Endothelial cell (in vitro differentiated cells): ENCODE data around the gene CA5A. TPM values are rescaled to one million over a fixed set of nuclear protein-coding genes. Genes with fewer than 3 reads are reported as not detected.
"Not testable (repeated sequence)": the region's sequence is repeated elsewhere in the genome, so short reads cannot be mapped to it uniquely, and the experiment has no call there.

Experiments
- DNase-seq: peaks from one replicate; pipeline ENCODE4 v3.0.0; 2021; ENCODE audit warnings: low spot score
- H3K27ac Mint-ChIP-seq: one replicate; pipeline ENCODE4 v1.8.0; 2021; ENCODE audit warnings: mixed read lengths, inconsistent platforms; ENCODE audit not compliant: unreplicated experiment
- H3K27me3 Mint-ChIP-seq: one replicate; pipeline ENCODE4 v1.8.0; 2021; ENCODE audit warnings: mild to moderate bottlenecking, moderate library complexity, mixed read lengths, inconsistent platforms; ENCODE audit not compliant: unreplicated experiment
- H3K36me3 Mint-ChIP-seq: one replicate; pipeline ENCODE4 v1.8.0; 2021; ENCODE audit warnings: mild to moderate bottlenecking, low read depth, mixed read lengths, inconsistent platforms; ENCODE audit not compliant: unreplicated experiment
- H3K4me1 Mint-ChIP-seq: one replicate; pipeline ENCODE4 v1.8.0; 2021; ENCODE audit warnings: mild to moderate bottlenecking, mixed read lengths, inconsistent platforms; ENCODE audit not compliant: unreplicated experiment
- H3K4me3 Mint-ChIP-seq: one replicate; pipeline ENCODE4 v1.8.0; 2021; ENCODE audit warnings: mild to moderate bottlenecking, mixed read lengths, inconsistent platforms; ENCODE audit not compliant: unreplicated experiment
- H3K9me3 Mint-ChIP-seq: one replicate; pipeline ENCODE4 v1.8.0; 2021; ENCODE audit warnings: mixed read lengths, inconsistent platforms; ENCODE audit not compliant: unreplicated experiment
- CTCF ChIP-seq: fragments of 200-600 bp; sonication (generic); IDR thresholded peaks from one replicate; pipeline ENCODE4 v1.5.0; 2021; ENCODE audit warnings: antibody characterized with exemption; ENCODE audit not compliant: unreplicated experiment
- total RNA-seq: library from RNA; stranded (reverse); fragmentation: NEBNext Ultra II Directional; extraction: Animal tissue kit (Norgen Biotek cat#: 25700); gene quantifications from one replicate; pipeline ENCODE4 v1.2.1, GENCODE V29; 2021; ENCODE audit not compliant: unreplicated experiment

Gene CA5A
- total RNA-seq, 1 donor from 2014 or later, result not detected

GRCh38 chr16:87881324-87882200 lies 54.8 kb downstream of the CA5A start:
- peak overlapping the region; percentile 24 for H3K27ac Mint-ChIP-seq
- no peak for TF ChIP-seq CTCF
- no peak for DNase-seq
- H3K4me3 Mint-ChIP-seq, result no peak overlapping the region
- H3K4me1 Mint-ChIP-seq, result peaks cover 8% of the 10 kb centered on the region
- peaks cover 9% of the 10 kb centered on the region for H3K27me3 Mint-ChIP-seq
- H3K9me3 Mint-ChIP-seq, result no peaks in the 10 kb centered on the region
- no peaks in the 10 kb centered on the region for H3K36me3 Mint-ChIP-seq

GRCh38 chr16:87880117-87880696 lies 56.1 kb downstream of the CA5A start:
- no peaks in the 10 kb centered on the region for H3K36me3 Mint-ChIP-seq
- H3K4me3 Mint-ChIP-seq, result no peak overlapping the region
- peaks cover 8% of the 10 kb centered on the region for H3K4me1 Mint-ChIP-seq
- peaks cover 9% of the 10 kb centered on the region for H3K27me3 Mint-ChIP-seq
- no peaks in the 10 kb centered on the region for H3K9me3 Mint-ChIP-seq
- TF ChIP-seq CTCF, result no peak
- no peak overlapping the region for H3K27ac Mint-ChIP-seq
- DNase-seq, result no peak

GRCh38 chr16:87879411-87880013 lies 56.8 kb downstream of the CA5A start:
- not testable (repeated sequence) for H3K4me3 Mint-ChIP-seq, H3K4me1 Mint-ChIP-seq, H3K9me3 Mint-ChIP-seq, H3K27me3 Mint-ChIP-seq, DNase-seq, H3K36me3 Mint-ChIP-seq
- peak overlapping the region; percentile 48 for H3K27ac Mint-ChIP-seq

- no peak for TF ChIP-seq CTCF
- H3K36me3 Mint-ChIP-seq, result no peaks in the 10 kb centered on the region
- no peaks in the 10 kb centered on the region for H3K9me3 Mint-ChIP-seq
- DNase-seq, result no peak
- peaks cover 8% of the 10 kb centered on the region for H3K4me1 Mint-ChIP-seq
- no peak overlapping the region for H3K4me3 Mint-ChIP-seq
- no peak overlapping the region for H3K27ac Mint-ChIP-seq
- H3K27me3 Mint-ChIP-seq, result peaks cover 9% of the 10 kb centered on the region
Observed at GRCh38 chr16:87878704-87879103, 57.6 kb downstream of the CA5A start.

- TF ChIP-seq CTCF, result no peak
- DNase-seq, result no peak
- Mint-ChIP-seq H3K27ac (no peak overlapping the region), H3K27me3 (peaks cover 9% of the 10 kb centered on the region), H3K4me3 (no peak overlapping the region), H3K36me3 (no peaks in the 10 kb centered on the region), H3K9me3 (no peaks in the 10 kb centered on the region), H3K4me1 (peaks cover 8% of the 10 kb centered on the region)
Observed at GRCh38 chr16:87877942-87878507, 58.3 kb downstream of the CA5A start.
